GM10266 (cell line): ENCODE results near the gene SDC4.

ENCODE experiments used
- DNase-seq: peaks from one replicate; pipeline ENCODE4 v3.0.0; 2012; ENCODE audit errors: extremely low spot score
- TF ChIP-seq, protein P1 (sequence below): IDR thresholded peaks from 2 replicates; pipeline ENCODE4 v1.5.1; 2012; ENCODE audit warnings: mild to moderate bottlenecking, low read depth; ENCODE audit not compliant: control insufficient read depth, insufficient read depth; ENCODE audit errors: missing control alignments

Gene SDC4

DNA sequence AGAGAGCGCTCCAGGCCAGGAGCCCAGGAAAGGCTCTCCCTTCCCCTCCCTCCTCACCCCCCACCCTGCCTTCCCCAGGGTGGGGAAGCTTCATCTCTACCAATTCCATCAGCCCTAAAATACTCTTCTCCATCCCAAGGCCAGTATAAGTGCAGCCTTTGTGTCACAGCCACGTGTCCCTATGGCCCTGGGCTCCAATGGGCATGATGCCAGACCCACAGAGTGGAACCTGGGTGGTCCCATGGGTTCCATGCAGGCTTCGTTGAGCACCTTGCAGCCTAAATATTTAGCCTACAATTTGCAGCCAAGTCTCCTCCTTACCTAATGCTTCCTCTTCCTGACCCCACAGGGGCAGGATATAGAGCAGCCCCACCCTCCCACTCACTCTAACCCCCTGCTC is 39.1 kb downstream of the SDC4 start:
- no peak for DNase-seq
- TF ChIP-seq, protein P1, sequence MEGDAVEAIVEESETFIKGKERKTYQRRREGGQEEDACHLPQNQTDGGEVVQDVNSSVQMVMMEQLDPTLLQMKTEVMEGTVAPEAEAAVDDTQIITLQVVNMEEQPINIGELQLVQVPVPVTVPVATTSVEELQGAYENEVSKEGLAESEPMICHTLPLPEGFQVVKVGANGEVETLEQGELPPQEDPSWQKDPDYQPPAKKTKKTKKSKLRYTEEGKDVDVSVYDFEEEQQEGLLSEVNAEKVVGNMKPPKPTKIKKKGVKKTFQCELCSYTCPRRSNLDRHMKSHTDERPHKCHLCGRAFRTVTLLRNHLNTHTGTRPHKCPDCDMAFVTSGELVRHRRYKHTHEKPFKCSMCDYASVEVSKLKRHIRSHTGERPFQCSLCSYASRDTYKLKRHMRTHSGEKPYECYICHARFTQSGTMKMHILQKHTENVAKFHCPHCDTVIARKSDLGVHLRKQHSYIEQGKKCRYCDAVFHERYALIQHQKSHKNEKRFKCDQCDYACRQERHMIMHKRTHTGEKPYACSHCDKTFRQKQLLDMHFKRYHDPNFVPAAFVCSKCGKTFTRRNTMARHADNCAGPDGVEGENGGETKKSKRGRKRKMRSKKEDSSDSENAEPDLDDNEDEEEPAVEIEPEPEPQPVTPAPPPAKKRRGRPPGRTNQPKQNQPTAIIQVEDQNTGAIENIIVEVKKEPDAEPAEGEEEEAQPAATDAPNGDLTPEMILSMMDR = no peak

DNA sequence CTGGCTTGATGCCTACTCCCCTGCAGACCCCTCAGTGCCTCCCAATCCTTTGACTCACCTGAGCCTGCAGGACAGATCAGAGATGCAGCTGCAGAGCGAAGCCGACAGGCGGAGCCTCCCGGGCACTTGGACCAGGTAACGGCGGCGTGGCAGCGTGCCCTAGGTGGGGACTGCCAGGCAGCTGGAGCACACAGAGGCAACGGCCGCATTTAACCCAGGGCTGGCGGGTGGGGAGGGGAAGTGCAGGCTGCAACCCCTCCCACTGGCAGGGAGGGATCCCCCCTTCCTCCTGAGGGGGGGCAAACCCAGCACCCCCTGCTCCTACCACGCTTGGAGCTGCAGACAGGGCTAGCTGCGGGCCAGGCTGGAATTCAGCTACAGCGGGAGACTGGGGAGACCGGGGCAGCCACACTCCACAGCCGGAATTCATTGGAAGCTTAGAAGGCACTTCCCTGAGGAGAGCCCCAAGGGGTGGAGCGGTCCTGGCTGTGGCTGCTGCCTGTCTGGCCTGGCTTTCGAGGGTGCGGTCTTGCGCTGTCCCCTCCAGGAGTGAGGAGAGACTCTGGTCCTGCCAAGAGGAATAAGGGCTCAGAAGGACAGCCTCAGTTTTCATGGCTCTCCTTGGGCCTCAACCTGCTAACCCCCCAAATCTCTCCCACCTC is 40.0 kb downstream of the SDC4 start, which contains the start of gene MATN4:
TSS of gene MATN4 (minus strand) at position 183 of the 662 bp plus-strand sequence. CDS start 2,717 bp downstream, outside the sequence.
- DNase-seq = no peak
- TF ChIP-seq, protein P1 = no peak

DNA sequence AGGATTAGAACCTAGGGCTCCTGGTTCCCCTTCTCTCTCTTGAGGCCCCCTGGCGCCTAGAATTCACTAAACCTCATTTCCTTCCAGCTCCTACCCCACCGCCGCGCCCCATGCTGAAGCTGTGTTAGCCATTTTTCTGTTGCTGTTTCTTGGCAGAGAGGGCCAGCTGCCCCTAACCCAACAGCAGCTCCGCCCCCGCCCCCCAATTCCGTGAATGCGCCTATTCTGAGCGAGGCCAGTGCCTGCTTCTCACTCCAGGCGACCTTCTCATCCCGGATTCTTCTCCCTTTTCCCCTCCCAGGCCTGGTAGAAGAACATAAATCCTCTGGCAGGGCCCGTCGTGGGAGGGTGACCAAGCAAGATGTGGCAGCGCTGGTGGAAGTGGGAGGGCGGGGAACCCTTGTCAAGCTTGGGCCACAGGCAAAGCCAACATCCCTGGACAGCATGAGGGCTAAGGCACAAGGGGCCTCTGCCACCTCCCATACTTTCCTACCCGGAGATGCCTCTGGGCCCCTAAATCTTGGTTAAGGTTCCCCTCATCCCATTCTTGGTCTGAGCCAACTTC is 41.1 kb downstream of the SDC4 start:
- TF ChIP-seq, protein P1 = no peak
- DNase-seq = no peak

DNA sequence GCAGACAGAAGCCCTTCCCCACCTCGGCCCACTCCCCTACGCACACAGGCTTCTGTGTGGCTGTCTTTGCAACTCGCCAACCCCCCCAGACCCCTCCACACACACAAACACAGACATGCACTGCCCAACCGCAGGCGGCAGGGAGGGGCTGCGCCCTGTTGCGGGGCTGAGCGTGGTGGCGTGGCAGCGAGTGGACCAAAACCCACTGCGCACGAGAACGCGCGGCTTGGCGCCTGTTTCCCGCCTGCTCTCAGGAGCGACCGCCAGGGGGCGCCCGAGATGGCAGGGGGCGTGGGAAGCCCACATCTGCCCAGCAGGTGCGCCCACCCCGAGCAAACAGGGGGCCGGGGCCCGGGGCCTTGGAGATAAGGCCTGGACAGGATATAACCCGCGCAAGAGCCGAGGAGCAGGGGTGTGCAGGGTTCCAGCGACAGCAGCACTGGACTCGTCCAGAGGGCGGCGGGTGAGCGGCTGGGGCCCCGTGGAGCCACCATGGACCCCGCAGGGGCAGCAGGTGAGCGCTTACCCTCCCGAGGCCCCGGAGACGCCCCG is 41.7 kb downstream of the SDC4 start, which contains the start of gene RBPJL:
TSS of gene RBPJL (plus strand) at position 410 of the 552 bp plus-strand sequence. CDS start at position 493, 83 bp downstream.
- TF ChIP-seq, protein P1 = peak; percentile 87
- DNase-seq = peak; percentile 69

DNA sequence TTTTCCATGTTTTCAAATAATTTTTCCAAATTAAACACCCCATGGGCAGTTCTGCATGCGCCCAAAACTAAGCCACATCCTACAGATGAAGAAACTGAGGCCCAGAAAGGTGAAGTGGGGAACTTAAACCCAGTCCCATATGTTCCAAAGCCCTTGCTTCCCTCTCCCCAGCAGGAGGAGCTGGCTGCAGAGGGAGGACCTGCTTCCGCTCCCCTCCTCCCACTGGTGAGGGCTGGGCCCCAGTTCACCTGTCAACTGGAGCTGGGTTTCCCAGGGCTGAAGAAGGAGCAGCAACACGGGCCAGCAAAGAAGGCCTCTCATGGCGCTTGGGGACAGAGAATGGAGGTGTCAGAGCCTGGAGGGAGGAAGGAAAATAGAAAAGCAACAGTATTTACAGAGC is 43.0 kb downstream of the SDC4 start:
- DNase-seq = peak; percentile 22
- TF ChIP-seq, protein P1 = no peak

DNA sequence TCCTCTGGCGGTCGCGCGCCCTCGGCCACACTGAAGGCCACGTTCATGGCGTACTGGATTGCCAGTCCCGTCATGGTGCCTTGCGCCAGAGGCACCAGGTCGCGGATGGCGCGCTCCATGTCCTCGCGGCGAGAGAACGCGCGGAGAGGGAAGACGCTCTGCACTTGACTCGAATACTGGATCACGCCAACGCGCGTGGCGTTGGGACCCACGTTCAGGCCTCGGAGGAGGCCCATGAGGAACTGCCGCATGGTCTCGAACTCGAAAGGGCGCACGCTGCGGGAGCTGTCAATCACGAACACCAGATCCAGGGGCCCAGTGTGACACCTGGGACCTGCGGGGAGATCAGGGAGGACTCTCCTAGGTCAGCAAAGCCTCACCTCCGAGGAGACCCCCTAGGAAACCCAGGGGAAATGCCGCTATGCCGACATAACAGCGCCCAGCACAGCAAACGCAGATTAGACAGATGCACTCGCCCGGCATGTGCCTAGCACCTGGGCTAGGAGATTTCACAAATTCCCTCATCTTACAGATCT is 43.7 kb downstream of the SDC4 start:
- TF ChIP-seq, protein P1 = no peak
- peak; percentile 23 for DNase-seq
